GM21825 (cell line): ENCODE measurements around the gene PDE11A.
"Not testable (repeated sequence)": the region's sequence is repeated elsewhere in the genome, so short reads cannot be mapped to it uniquely, and the experiment has no call there.

Source experiments
- ATAC-seq: cut with Tn5 transposase; IDR thresholded peaks from one replicate; pipeline ENCODE4 v1.9.1; 2021; ENCODE audit warnings: mild to moderate bottlenecking, moderate library complexity; ENCODE audit not compliant: unreplicated experiment

The PDE11A gene

GRCh38 chr2:178072383-178073301, at the start of gene PDE11A:
TSS of gene PDE11A (minus strand) at chr2:178072777. CDS start at chr2:178072437, 340 bp downstream.
- ATAC-seq = peak; percentile 86

- no peak for ATAC-seq
Observed at GRCh38 chr2:178119179-178119922, 46.8 kb upstream of the PDE11A start.

- no peak for ATAC-seq
Observed at GRCh38 chr2:178117725-178118124, 45.1 kb upstream of the PDE11A start.

- no peak for ATAC-seq
Observed at GRCh38 chr2:178115271-178115670, 42.7 kb upstream of the PDE11A start.

GRCh38 chr2:178114462-178114861, 41.9 kb upstream of the PDE11A start:
- peak; percentile 38 for ATAC-seq

GRCh38 chr2:178112202-178113152, 39.9 kb upstream of the PDE11A start, which contains the start of gene RBM45:
TSS of gene RBM45 (plus strand) at chr2:178112437. CDS start at chr2:178112547, 110 bp downstream.
- peak; percentile 90 for ATAC-seq

GRCh38 chr2:178111743-178112142, 39.2 kb upstream of the PDE11A start:
- peak; percentile 0 for ATAC-seq

GRCh38 chr2:178110681-178111080, 38.1 kb upstream of the PDE11A start:
- no peak for ATAC-seq

- no peak for ATAC-seq
Observed at GRCh38 chr2:178109813-178110212, 37.2 kb upstream of the PDE11A start.

GRCh38 chr2:178108176-178108575, 35.6 kb upstream of the PDE11A start:
- no peak for ATAC-seq

GRCh38 chr2:178106053-178106452, 33.5 kb upstream of the PDE11A start:
- no peak for ATAC-seq

- ATAC-seq = no peak
Observed at GRCh38 chr2:178105566-178105965, 33.0 kb upstream of the PDE11A start.

GRCh38 chr2:178101321-178102079, 28.9 kb upstream of the PDE11A start:
- ATAC-seq = no peak

GRCh38 chr2:178093471-178093870, 20.9 kb upstream of the PDE11A start:
- ATAC-seq = no peak

GRCh38 chr2:178088774-178089270, 16.2 kb upstream of the PDE11A start:
- ATAC-seq = no peak

- ATAC-seq = no peak
Observed at GRCh38 chr2:178084273-178084672, 11.7 kb upstream of the PDE11A start.

GRCh38 chr2:178082408-178083045, 9.9 kb upstream of the PDE11A start:
- ATAC-seq = no peak

- not testable (repeated sequence) for ATAC-seq
Observed at GRCh38 chr2:178079279-178079678, 6.7 kb upstream of the PDE11A start.

GRCh38 chr2:178076130-178076529, 3.6 kb upstream of the PDE11A start:
- no peak for ATAC-seq
